Transverse colon (tissue), 4 donors: ENCODE results near the gene EPHA5. TPM values are rescaled to one million over a fixed set of nuclear protein-coding genes. Genes with fewer than 3 reads are reported as not detected.

ENCODE experiments used
- DNase-seq: peaks from one replicate; pipeline ENCODE4 v3.0.0-alpha.2; 2019
- H3K27ac ChIP-seq, 4 donors: fragments of 200-600 bp; sonication (generic); 2 replicates each; pipeline ENCODE4 v1.5.1; 2016 to 2018; ENCODE audit warnings: inconsistent platforms in 4 of 4
- H3K27me3 ChIP-seq: fragments of 200-600 bp; sonication (generic); 2 replicates; pipeline ENCODE4 v1.5.1; 2017; ENCODE audit warnings: inconsistent platforms
- H3K36me3 ChIP-seq, 4 donors: fragments of 200-600 bp; sonication (generic); 2 replicates each; pipeline ENCODE4 v1.5.1; 2017 to 2019; ENCODE audit warnings: inconsistent platforms in 4 of 4
- H3K4me1 ChIP-seq, 4 donors: fragments of 200-600 bp; sonication (generic); 2 replicates each; pipeline ENCODE4 v1.5.1; 2017 to 2020; ENCODE audit warnings: inconsistent platforms in 4 of 4
- H3K4me3 ChIP-seq, 4 donors: fragments of 200-600 bp; sonication (generic); 1 replicate in 1 of 4; 2 replicates in 3 of 4; pipeline versions ENCODE4 v1.5.1 to v1.6.1; 2017 to 2019; ENCODE audit warnings: inconsistent platforms in 4 of 4
- H3K9me3 ChIP-seq, 2 donors: fragments of 200-600 bp; sonication (generic); 2 replicates each; pipeline ENCODE4 v1.5.1; 2017 to 2019; ENCODE audit warnings: inconsistent platforms in 2 of 2
- EP300 ChIP-seq: sonication (generic); formaldehyde crosslinking; IDR thresholded peaks from one replicate; pipeline ENCODE4 v1.6.1; 2017; ENCODE audit warnings: antibody characterized with exemption, low read depth
- POLR2A ChIP-seq: fragments of 450-650 bp; IDR thresholded peaks from one replicate; pipeline ENCODE4 v1.6.1; 2016; ENCODE audit warnings: antibody characterized with exemption, mild to moderate bottlenecking, moderate library complexity
- POLR2AphosphoS5 ChIP-seq, 3 donors: sonication (generic); formaldehyde crosslinking; IDR thresholded peaks; one replicate each; pipeline ENCODE4 v1.6.1; 2016; ENCODE audit warnings: antibody characterized with exemption in 3 of 3
- WGBS, 2 donors: methylation state at CpG; one replicate each; pipeline ENCODE4 v1.1.5; 2018; ENCODE audit warnings: low coverage in 1 of 2; 5-methylcytosine and 5-hydroxymethylcytosine counted together
- in situ Hi-C, 4 donors: fragments of 200-750 bp; cut with MboI; loops; one replicate each; pipeline versions ENCODE4 v1.15.0 to v1.15.1; 2017; ENCODE audit warnings: low sequenced_read_pairs in 3 of 4, low pct_ligation_motif_present in 1 of 4, low pct_unique_long_range_greater_than_20kb in 1 of 4
- intact Hi-C: fragments of 100-400 bp; cut with DNase I; formaldehyde crosslinking; loops from one replicate; pipeline ENCODE4 v1.15.1; 2023; ENCODE audit warnings: low total_unique reads
- total RNA-seq, 4 donors: library from RNA; depleted of rRNA; stranded (reverse); fragments of >200 nt; gene quantifications; one replicate each; pipeline ENCODE4 v1.1.0, GENCODE V29; 2016
- TF ChIP-seq, protein P1 (sequence below), 5 experiments: fragments of 200-600 bp in 3 of 5; fragments of 450-650 bp in 2 of 5; sonication (generic) in 3 of 5; IDR thresholded peaks; 1 replicate in 2 of 5; 2 replicates in 3 of 5; pipeline ENCODE4 v1.5.1; 2016 to 2017; ENCODE audit warnings: antibody characterized with exemption in 5 of 5, inconsistent platforms in 3 of 5, mild to moderate bottlenecking in 2 of 5, moderate library complexity in 1 of 5

Gene EPHA5
- total RNA-seq, 4 donors from 2014 or later: 0.14 to 0.60 (median 0.32) TPM; not detected in 1

DNA sequence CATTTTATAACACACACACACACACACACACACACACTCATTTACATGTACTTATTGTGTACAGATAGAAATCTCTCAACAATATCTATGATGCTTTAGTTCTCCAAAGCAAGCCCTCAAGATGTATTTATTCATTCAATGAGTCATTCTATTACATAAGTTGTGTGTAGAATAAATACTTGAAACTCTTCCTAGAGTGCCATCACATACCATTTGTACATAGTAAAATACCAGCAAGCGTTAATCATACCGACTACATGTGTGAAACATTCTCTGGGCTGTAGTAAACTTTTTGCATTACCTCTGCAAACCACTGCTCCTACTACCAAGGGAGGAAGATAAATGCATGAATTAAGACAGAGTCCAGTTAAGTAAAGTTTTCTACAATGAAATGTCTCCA lies 70.9 kb downstream of the EPHA5 start:
- no peaks in the 10 kb centered on the region for H3K27me3 ChIP-seq
- in situ Hi-C loops: no loop called here
- H3K4me3 ChIP-seq: no peak overlapping the region
- intact Hi-C loops: no loop called here
- H3K36me3 ChIP-seq: no peaks in the 10 kb centered on the region
- no peak for DNase-seq
- H3K9me3 ChIP-seq: no peaks in the 10 kb centered on the region
- TF ChIP-seq POLR2A (no peak), POLR2AphosphoS5 (IDR thresholded peaks at IDR 0.05) (no peak), EP300 (no peak)
- TF ChIP-seq, protein P1, sequence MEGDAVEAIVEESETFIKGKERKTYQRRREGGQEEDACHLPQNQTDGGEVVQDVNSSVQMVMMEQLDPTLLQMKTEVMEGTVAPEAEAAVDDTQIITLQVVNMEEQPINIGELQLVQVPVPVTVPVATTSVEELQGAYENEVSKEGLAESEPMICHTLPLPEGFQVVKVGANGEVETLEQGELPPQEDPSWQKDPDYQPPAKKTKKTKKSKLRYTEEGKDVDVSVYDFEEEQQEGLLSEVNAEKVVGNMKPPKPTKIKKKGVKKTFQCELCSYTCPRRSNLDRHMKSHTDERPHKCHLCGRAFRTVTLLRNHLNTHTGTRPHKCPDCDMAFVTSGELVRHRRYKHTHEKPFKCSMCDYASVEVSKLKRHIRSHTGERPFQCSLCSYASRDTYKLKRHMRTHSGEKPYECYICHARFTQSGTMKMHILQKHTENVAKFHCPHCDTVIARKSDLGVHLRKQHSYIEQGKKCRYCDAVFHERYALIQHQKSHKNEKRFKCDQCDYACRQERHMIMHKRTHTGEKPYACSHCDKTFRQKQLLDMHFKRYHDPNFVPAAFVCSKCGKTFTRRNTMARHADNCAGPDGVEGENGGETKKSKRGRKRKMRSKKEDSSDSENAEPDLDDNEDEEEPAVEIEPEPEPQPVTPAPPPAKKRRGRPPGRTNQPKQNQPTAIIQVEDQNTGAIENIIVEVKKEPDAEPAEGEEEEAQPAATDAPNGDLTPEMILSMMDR (IDR thresholded peaks at IDR 0.05): no peak
- no peaks in the 10 kb centered on the region for H3K4me1 ChIP-seq
- no peak overlapping the region for H3K27ac ChIP-seq
- WGBS, 2 donors: 65 to 84% methylated on average over 2 of the region's 2 CpGs

DNA sequence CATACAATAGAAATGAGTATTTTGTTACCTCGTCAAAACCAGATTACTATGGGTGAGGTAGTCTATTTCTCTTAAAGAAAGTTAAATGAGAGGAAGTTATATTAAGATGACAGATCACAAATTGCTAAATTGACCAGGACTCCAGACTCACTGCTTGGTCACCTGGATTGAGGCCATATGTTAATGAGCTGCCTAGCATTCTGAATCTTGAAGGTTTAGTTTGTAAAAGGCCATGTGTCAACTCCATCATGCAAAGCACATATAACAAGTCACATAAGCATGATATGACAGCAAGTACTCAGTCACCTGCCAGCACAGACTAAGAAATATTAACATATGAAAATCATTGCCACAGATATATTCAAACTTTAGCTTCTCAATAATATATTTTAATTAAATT lies 72.6 kb downstream of the EPHA5 start:
- TF ChIP-seq POLR2A (no peak), POLR2AphosphoS5 (IDR thresholded peaks at IDR 0.05) (no peak)
- TF ChIP-seq, protein P1 (IDR thresholded peaks at IDR 0.05): no peak

DNA sequence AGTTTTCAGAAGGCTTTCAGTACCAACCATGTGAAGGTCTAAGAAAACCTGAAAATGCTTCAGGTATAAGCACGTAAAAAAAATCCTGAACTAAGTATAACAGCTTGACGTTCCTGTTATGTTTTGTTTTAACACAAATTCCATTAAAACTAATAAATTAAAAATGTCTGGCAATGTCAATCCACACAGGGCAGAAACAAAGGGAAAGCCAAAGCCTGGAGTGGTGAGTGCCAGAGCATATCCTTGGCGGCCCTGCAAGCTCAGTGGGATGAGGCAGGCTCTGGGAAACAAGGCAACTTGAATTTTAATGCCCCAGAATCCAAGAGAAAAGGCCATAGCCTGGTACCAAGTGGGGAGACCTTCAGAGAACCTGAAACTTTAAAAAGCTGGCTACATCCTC lies 78.2 kb downstream of the EPHA5 start:
- H3K4me1 ChIP-seq: no peaks in the 10 kb centered on the region
- H3K9me3 ChIP-seq: no peaks in the 10 kb centered on the region
- no peaks in the 10 kb centered on the region for H3K36me3 ChIP-seq
- H3K27me3 ChIP-seq: no peaks in the 10 kb centered on the region
- no peak overlapping the region for H3K27ac ChIP-seq
- H3K4me3 ChIP-seq: no peak overlapping the region
- TF ChIP-seq EP300: no peak
- TF ChIP-seq POLR2A: no peak
- TF ChIP-seq, protein P1 (IDR thresholded peaks at IDR 0.05): no peak
- TF ChIP-seq POLR2AphosphoS5 (IDR thresholded peaks at IDR 0.05): no peak
- 46 to 49% methylated on average over 3 of the region's 3 CpGs for WGBS, 2 donors
- intact Hi-C loops (no loop called here), in situ Hi-C loops (no loop called here)
- DNase-seq: no peak

More for the DNA sequence above, 72.6 kb downstream of the EPHA5 start:
- H3K36me3 ChIP-seq: no peaks in the 10 kb centered on the region
- no peak overlapping the region for H3K27ac ChIP-seq
- no peaks in the 10 kb centered on the region for H3K4me1 ChIP-seq
- no peaks in the 10 kb centered on the region for H3K9me3 ChIP-seq
- 79 to 81% methylated on average over 1 of the region's 1 CpG for WGBS, 2 donors
- in situ Hi-C loops (no loop called here), intact Hi-C loops (no loop called here)
- no peak for DNase-seq
- no peaks in the 10 kb centered on the region for H3K27me3 ChIP-seq
- H3K4me3 ChIP-seq: no peak overlapping the region

DNA sequence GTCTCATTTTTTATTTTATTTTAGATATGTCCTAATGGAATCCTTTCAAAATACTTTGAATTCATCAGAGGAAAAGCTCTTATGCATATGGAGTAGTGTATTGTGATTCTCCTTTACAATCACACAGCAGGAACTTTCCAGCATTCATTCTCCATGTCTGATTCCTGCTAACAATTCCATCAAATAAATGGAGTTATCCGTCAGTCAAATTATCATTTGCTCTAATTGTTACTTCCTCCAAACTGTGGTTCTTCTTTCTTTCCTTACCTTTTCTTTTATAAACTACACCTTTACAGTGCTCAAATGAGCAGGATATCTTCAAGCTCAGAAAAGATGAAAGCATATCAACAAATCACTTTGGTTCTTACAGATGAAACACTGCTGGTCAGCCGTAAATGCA lies 80.4 kb downstream of the EPHA5 start:
- in situ Hi-C loops: no loop called here
- TF ChIP-seq, protein P1 (IDR thresholded peaks at IDR 0.05): no peak
- TF ChIP-seq EP300 (no peak), POLR2A (no peak), POLR2AphosphoS5 (IDR thresholded peaks at IDR 0.05) (no peak)
- WGBS, 2 donors: 75 to 83% methylated on average over 2 of the region's 2 CpGs

More for the DNA sequence above, 80.4 kb downstream of the EPHA5 start:
- no peaks in the 10 kb centered on the region for H3K4me1 ChIP-seq
- H3K4me3 ChIP-seq: no peak overlapping the region
- H3K9me3 ChIP-seq: no peaks in the 10 kb centered on the region
- no peaks in the 10 kb centered on the region for H3K36me3 ChIP-seq
- no peaks in the 10 kb centered on the region for H3K27me3 ChIP-seq
- no peak for DNase-seq
- H3K27ac ChIP-seq: no peak overlapping the region
- intact Hi-C loops: no loop called here
